ENCODE data around the gene MEFV. TPM values are rescaled to one million over a fixed set of nuclear protein-coding genes. Genes with fewer than 3 reads are reported as not detected.
A peak's percentile ranks its signal among the peaks of the same experiment; 100 is the strongest.

The MEFV gene
- total and polyA plus RNA-seq, 2 of the 4 experiments (the other 2 are of a cell fraction), result not detected

GRCh38 chr16:3305109-3306068 lies 49.0 kb upstream of the MEFV start, which contains the start of the genes TIGD7 and ZNF75A:
Gene TIGD7 (minus strand): TSS chr16:3305430. CDS start chr16:3300614, 4,816 bp downstream.
Gene ZNF75A (plus strand): TSS chr16:3305497. CDS start chr16:3308429, 2,932 bp downstream.
- peak within 1 kb of the TSS; percentile 93 to 97 for H4K8ac ChIP-seq (ENCODE audit: low read depth in 2 of 2, low read length in 2 of 2)
- no peaks in the 10 kb centered on the region for H3K27me3 ChIP-seq (ENCODE audit: control insufficient read depth, insufficient read depth, low read length)
- peak within 1 kb of the TSS; percentile 98 for H3K14ac ChIP-seq (replicated peaks; ENCODE audit: low read depth, low read length)
- peak within 1 kb of the TSS; percentile 95 for H3K4ac ChIP-seq (ENCODE audit: low read depth, low read length)
- peak within 1 kb of the TSS; percentile 76 for H3K9ac ChIP-seq (ENCODE audit: low read depth, low read length)
- peak within 1 kb of the TSS; percentile 93 for H2BK5ac ChIP-seq (ENCODE audit: low read depth, low read length, poor library complexity, severe bottlenecking)
- dilution Hi-C loops (cut with HindIII; ENCODE audit: low sequenced_read_pairs, unreplicated experiment) (no loop called here), intact Hi-C loops (cut with micrococcal nuclease) (no loop called here), in situ Hi-C loops (cut with MboI; ENCODE audit: low sequenced_read_pairs) (no loop called here)
- 3% methylated on average over 62 of the region's 103 CpGs; no CpG with 5 or more reads in 1 of the 2 experiments for WGBS, 2 experiments (ENCODE audit: extremely low coverage in 2 of 2, insufficient read length in 1 of 2)
- ATAC-seq (ENCODE audit: low read depth), result peak; percentile 98
- H4K20me1 ChIP-seq (ENCODE audit: insufficient read depth, low read length), result no peaks in the 10 kb centered on the region
- H3K9me1 ChIP-seq (ENCODE audit: insufficient read depth, low read length), result no peaks in the 10 kb centered on the region
- no peak for TF ChIP-seq CEBPB (IDR thresholded peaks at IDR 0.05; ENCODE audit: low read depth, low read length)
- 0 out of 2 replicates have a peak, but pooled peaks have one; percentile 11 for TF ChIP-seq RFX5 (IDR thresholded peaks at IDR 0.05; ENCODE audit: low read depth, low read length)
- TF ChIP-seq POLR2A (IDR thresholded peaks at IDR 0.05; ENCODE audit: low read depth, low read length), result peak; percentile 89
- 0 out of 2 replicates have a peak, but pooled peaks have one; percentile 4 for TF ChIP-seq CTCF (conservative IDR thresholded peaks at IDR 0.05; ENCODE audit: low read depth, low read length)
- no peak for TF ChIP-seq RAD21 (IDR thresholded peaks at IDR 0.05; ENCODE audit: low read length)
- TF ChIP-seq RCOR1 (IDR thresholded peaks at IDR 0.05; ENCODE audit: insufficient replicate concordance, low read length), result no peak
- TF ChIP-seq SMC3 (IDR thresholded peaks at IDR 0.05; ENCODE audit: low read depth, low read length), result no peak
- no peak for TF ChIP-seq FOS (IDR thresholded peaks at IDR 0.05; ENCODE audit: low read depth, low read length)
- TF ChIP-seq MXI1 (IDR thresholded peaks at IDR 0.05; ENCODE audit: borderline replicate concordance, low read depth, low read length), result no peak; the same call in 1 of the 2 replicates
- H3K27ac ChIP-seq (ENCODE audit: insufficient read depth, low read length), result peak within 1 kb of the TSS; percentile 92
- POLR2A ChIA-PET (ENCODE audit: unreplicated experiment), result interaction anchor here (0.6 kb wide), 1 partner anchor 97 kb away, joined by 15 read pairs; no protein-coding TSS in a partner anchor
- peaks cover 29 to 36% of the 10 kb centered on the region in 2 experiments for H3K79me1 ChIP-seq (ENCODE audit: low read depth in 1 of 2, low read length in 2 of 2)
- peaks cover 26% of the 10 kb centered on the region for H3K36me3 ChIP-seq (ENCODE audit: control insufficient read depth, insufficient read depth, low read length)
- CTCF ChIA-PET, result no interaction called here
- H3K23ac ChIP-seq (ENCODE audit: low read depth, low read length), result peak within 1 kb of the TSS; percentile 91; the same call in 1 of the 2 replicates
- no peak within 1 kb of the TSS for H2BK20ac ChIP-seq (ENCODE audit: low read depth, low read length)
- H4K91ac ChIP-seq (ENCODE audit: insufficient read depth, low read depth, low read length), result peak within 1 kb of the TSS; percentile 87
- H3K56ac ChIP-seq (ENCODE audit: extremely low read depth, insufficient read depth, low read length), result peak within 1 kb of the TSS; percentile 58
- peak within 1 kb of the TSS; percentile 94 for H4K5ac ChIP-seq (ENCODE audit: low read depth, low read length)
- BruUV-seq (replicated peaks), result no TSS peak
- peak within 1 kb of the TSS; percentile 100 for H2AFZ ChIP-seq (replicated peaks; ENCODE audit: low read length, poor library complexity)
- H2BK15ac ChIP-seq (ENCODE audit: low read depth, low read length), result no peak within 1 kb of the TSS
- peak within 1 kb of the TSS; percentile 65; the same call in 1 of the 2 replicates for H2BK120ac ChIP-seq (ENCODE audit: low read depth, low read length)
- H3K4me1 ChIP-seq (ENCODE audit: control insufficient read depth, insufficient read depth, low read length), result no peaks in the 10 kb centered on the region
- peaks cover 47% of the 10 kb centered on the region for H3K9me3 ChIP-seq (ENCODE audit: control insufficient read depth, insufficient read depth, low read length)
- peak; percentile 88 for DNase-seq
- peak within 1 kb of the TSS; percentile 88 for H2AK9ac ChIP-seq (replicated peaks; ENCODE audit: low read depth, low read length, poor library complexity)
- H2AK5ac ChIP-seq (ENCODE audit: low read depth, low read length), result peak within 1 kb of the TSS; percentile 25
- H3K4me3 ChIP-seq (ENCODE audit: insufficient read depth, low read depth, low read length), result peak within 1 kb of the TSS; percentile 78
- peak within 1 kb of the TSS; percentile 60; the same call in 1 of the 2 replicates for H3K18ac ChIP-seq (ENCODE audit: low read depth, low read length)
- H3K4me2 ChIP-seq (ENCODE audit: low read depth, low read length), result peak within 1 kb of the TSS; percentile 95

All from IMR-90 (cell line).